Left lobe of liver (tissue), 2 donors: Measurements from ENCODE around the gene SNAP47. TPM values are rescaled to one million over a fixed set of nuclear protein-coding genes. Genes with fewer than 3 reads are reported as not detected.
"Not testable (repeated sequence)": the region's sequence is repeated elsewhere in the genome, so short reads cannot be mapped to it uniquely, and the experiment has no call there.

Experiments
- ATAC-seq: fragments of 200-7000 bp; cut with Tn5 transposase; one replicate; pipeline ENCODE4 v1.9.1; 2020; ENCODE audit warnings: mild to moderate bottlenecking, moderate library complexity
- DNase-seq: peaks from one replicate; pipeline ENCODE4 v3.0.0-alpha.2; 2020; ENCODE audit warnings: low spot score
- total RNA-seq: library from RNA; stranded (reverse); gene quantifications from one replicate; pipeline ENCODE4 v1.2.1, GENCODE V29; 2021
- donor health status: DM: no; HTN: no; CAD: no; lungs with moderate emphysema.
- donor health status: DM: no; HTN: yes; CAD: no.

The SNAP47 gene, protein sequence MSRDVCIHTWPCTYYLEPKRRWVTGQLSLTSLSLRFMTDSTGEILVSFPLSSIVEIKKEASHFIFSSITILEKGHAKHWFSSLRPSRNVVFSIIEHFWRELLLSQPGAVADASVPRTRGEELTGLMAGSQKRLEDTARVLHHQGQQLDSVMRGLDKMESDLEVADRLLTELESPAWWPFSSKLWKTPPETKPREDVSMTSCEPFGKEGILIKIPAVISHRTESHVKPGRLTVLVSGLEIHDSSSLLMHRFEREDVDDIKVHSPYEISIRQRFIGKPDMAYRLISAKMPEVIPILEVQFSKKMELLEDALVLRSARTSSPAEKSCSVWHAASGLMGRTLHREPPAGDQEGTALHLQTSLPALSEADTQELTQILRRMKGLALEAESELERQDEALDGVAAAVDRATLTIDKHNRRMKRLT
- total RNA-seq, result 35.8 TPM

GRCh38 chr1:227734856-227735538, at the start of gene SNAP47, which contains the start of gene JMJD4:
SNAP47 (plus strand) TSS chr1:227735435; CDS start chr1:227747737, 12,302 bp downstream.
JMJD4 (minus strand) TSS chr1:227735302; CDS start chr1:227735273, 29 bp downstream.
- ATAC-seq (peak; percentile 86), DNase-seq (peak; percentile 94)

GRCh38 chr1:227685807-227686206, 49.4 kb upstream of the SNAP47 start:
- ATAC-seq, result no peak
- no peak for DNase-seq

DNA sequence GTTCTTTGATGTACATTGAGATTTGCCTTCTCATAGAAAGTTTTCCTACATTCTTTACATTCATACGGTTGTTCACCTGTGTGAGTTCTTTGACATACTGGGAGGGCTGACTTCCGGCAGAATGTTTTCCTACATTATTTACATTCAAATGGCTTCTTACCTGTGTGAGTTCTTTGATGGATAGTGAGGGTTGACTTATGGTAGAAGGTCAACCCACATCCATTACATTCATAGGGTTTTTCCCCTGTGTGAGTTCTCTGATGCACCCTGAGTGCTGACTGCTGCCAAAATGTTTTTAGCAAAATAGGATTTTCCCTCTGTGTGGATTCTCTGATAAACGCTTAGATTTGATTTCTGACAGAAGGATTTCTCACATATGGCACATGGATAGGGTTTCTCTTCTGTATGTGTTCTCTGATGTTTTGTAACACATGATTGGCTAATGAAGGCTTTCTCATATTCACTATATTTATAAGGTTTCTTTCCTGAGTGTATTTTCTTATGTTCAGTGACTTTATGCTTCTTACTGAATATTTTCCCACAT, 37.8 kb upstream of the SNAP47 start:
- DNase-seq (no peak), ATAC-seq (no peak)

DNA sequence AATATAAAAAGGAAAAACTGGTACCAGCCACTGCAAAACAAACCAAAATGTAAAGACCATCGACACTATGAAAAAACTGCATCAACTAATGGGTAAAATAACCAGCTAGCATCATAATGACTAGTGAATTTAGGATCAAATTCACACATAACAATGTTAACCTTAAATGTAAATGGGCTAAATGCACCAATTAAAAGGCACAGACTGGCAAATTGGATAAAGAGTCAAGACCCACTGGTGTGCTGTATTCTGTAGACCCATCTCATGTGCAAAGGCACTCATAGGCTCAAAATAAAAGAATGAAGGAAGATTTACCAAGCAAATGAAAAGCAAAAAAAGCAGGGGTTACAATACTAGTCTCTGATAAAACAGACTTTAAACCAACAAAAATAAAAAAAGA, 33.6 kb upstream of the SNAP47 start:
- not testable (repeated sequence) for DNase-seq

DNA sequence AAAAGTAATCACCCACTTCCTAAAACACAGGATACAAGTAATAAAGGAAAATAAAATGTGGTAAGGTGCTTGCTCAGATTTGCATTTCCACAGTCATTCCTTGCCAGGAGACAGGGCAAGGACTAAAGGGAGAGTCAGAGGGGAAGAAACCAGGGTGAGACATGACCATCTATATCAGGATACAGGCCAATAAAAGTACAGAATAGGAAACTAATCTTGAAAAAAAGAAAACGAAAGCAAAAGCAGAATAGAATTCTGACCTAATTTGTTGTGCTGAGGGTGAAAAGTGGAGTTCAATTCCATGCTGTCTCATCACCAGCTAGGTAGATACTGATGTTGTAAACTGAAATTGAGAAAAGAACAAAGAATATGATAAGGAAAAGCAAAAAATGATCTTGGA, 27.4 kb upstream of the SNAP47 start:
- DNase-seq (no peak), ATAC-seq (no peak)

More for the DNA sequence above, 33.6 kb upstream of the SNAP47 start:
- not testable (repeated sequence) for ATAC-seq

DNA sequence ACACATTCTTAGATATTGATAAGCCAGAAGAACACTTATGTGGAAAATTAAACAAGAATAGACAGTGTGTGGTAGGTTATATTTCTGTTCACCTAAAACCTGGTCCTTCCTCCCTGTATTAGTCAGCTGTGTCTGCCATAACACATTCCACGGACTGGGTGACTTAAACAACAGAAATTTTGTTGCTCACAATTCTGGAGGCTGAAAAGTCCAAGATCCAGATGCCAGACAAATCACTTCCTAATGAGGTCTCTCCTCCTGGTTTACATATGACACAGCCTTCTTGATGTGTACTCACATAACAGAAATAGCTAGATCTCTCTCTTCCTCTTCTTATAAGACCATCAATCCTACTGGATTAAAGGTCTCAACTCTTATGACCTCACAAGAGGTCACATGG, 25.8 kb upstream of the SNAP47 start:
- DNase-seq, result no peak
- no peak for ATAC-seq

DNA sequence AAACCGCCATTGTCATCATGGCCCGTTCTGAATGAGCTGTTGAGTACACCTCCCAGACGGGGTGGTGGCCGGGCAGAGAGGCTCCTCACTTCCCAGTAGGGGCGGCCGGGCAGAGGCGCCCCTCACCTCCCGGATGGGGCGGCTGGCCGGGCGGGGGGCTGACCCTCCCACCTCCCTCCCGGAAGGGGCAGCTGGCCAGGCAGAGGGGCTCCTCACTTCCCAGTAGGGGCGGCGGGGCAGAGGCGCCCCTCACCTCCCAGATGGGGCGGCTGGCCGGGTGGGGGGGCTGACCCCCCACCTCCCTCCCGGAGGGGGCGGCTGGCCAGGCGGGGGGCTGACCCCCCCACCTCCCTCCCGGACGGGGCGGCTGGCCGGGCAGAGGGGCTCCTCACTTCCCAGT, 24.8 kb upstream of the SNAP47 start:
- not testable (repeated sequence) for DNase-seq, ATAC-seq

GRCh38 chr1:227712648-227713047, 22.6 kb upstream of the SNAP47 start:
- no peak for ATAC-seq
- DNase-seq, result no peak

GRCh38 chr1:227718932-227719331, 16.3 kb upstream of the SNAP47 start:
- no peak for ATAC-seq
- no peak for DNase-seq

GRCh38 chr1:227723474-227723873, 11.8 kb upstream of the SNAP47 start:
- DNase-seq (no peak), ATAC-seq (no peak)

DNA sequence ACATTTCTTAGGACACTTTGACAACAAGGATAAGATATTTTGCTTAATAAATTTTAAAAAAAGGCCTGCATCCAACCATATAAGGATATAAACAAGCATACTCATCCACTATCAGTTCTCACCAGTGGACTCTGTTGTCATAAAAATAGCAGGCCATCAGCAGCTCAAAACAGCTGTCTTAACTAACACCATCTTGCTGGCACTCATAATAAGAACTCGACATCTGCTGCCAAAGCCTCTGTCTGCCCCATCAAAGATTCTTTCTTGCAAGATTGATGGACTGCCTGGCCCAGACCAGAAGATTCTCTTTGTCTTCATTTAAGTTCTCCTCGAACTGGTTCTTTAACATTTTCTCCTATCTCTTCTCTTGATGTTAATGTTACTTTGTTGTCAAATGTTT, 10.2 kb upstream of the SNAP47 start:
- no peak for DNase-seq
- no peak for ATAC-seq

DNA sequence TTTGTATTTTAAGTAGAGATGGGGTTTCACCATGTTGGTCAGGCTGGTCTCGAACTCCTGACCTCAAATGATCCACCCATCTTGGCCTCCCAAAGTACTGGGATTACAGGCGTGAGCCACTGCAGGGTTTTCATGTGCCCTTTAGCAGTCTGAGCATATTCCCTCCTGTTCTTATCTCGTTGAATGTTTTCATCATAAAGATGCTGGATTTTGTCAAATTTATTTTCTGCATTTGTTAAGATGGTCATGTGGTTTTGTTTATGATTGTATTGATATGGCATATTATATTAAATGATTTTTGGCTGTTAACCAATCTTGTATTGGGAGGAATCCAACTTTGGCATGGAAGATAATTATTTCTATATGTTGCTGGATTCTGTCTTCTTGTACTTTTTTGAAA, 8.9 kb upstream of the SNAP47 start:
- DNase-seq (no peak), ATAC-seq (no peak)

DNA sequence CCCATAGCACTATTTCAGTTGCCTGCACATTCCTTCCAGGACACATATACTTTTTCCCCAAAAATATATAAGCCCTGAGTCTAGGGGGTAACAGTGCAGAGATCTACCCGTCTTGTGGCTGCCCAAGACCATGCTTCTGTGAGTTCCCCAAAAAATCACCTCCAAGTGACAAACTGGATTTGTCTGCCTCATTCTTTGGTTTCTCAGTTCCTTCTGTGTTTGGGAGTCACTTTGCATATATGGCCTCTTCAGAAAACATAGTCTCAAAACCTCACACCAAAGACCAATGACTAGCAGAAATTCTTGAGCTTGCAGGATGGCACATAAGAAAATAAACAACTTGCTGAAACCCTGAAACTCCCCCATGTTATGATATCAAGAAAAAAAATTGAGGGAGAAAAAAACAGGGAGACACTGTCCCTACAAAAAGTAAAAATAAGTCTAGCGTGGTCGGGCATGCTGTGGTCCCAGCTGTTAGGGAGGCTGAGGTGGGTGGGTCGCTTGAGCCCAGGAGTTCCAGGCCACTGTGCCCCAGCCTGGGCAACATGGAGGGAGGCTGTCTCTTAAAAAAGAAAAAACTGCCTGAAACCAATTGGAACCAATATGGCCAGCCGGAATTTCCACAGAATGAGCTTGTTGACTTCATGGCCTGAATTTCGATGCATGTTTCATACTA, 8.2 kb upstream of the SNAP47 start:
- no peak for ATAC-seq

DNA sequence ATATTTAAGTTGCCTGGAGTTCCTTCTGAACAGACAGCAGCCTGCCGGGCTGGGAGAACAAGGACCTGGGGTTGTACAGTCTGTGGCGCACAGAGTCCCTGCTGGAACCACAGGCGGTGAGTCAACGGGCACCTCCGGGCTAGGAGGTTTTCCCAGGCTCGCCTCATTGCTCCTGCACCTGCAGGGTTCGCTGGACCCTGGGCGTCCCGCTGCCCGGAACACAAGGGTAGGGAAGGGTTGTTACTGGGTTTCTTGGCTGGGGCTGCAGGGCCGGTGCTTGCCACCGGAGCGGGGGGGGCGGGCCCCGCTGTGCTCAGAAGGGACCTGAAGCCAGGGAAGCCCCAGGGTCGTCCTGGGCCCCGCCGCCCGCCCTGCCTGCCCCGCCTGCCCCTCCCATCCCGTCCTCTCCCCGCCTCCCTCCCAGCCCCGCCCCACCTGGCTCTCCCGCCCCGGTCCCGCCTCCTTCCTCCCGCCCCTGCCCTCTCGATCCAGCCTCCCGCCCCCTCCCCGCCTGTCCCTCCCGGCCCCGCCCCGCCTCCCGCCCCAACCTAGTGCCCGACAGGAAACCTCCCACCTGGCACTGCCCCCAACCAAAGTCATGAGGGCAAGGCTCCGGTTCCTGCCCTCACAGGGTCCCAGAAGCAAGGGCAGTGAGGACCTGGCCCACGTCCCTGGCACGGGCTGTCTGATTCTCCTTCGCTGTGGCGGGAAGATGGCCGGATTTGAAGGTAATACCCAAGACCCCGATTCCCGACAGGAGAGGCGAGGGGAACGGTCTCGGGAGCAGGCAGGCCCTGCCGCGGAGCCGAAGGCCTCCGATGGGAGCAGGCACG, 7.0 kb upstream of the SNAP47 start:
- DNase-seq, result peak; percentile 94
- peak; percentile 73 for ATAC-seq

More for the DNA sequence above, 8.2 kb upstream of the SNAP47 start:
- DNase-seq, result no peak

GRCh38 chr1:227728892-227729143, 6.4 kb upstream of the SNAP47 start:
- DNase-seq (no peak), ATAC-seq (peak; percentile 0)

DNA sequence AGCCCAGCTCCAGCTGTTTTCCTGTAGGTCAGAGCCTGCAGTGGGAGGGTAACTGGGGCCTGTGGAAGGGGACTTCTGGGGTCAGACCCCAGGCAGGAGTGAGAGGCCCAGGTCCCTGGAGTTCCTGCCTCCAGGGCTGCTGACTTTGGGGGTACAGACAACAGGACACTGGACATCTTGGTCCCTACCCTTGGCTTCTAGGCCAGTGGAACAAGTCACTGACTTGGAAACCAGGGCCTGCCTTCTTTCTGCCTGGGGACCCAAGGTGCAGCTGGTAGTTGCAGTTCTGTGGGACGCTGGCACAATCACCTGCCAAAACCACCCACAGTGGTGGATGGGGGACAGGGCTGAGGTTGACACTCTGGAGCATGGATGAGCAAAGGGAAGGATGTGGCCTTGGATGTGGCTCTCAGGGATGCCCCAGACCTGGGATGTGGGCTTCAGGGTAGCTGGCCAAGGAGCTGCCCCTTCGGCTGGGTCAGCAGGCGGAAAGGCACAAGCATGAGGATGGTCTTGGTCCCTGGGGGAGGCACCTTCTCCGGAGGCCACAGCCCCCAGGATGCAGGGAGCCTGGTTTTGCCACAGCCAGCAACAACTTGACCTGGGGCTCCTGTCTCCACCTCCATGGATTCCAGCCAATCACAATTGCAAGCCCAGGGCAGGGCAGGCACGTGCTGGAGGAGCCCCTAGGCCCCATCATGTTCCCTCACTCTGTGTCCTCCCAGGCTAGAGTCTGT, 5.9 kb upstream of the SNAP47 start:
- DNase-seq (peak; percentile 56), ATAC-seq (no peak)

DNA sequence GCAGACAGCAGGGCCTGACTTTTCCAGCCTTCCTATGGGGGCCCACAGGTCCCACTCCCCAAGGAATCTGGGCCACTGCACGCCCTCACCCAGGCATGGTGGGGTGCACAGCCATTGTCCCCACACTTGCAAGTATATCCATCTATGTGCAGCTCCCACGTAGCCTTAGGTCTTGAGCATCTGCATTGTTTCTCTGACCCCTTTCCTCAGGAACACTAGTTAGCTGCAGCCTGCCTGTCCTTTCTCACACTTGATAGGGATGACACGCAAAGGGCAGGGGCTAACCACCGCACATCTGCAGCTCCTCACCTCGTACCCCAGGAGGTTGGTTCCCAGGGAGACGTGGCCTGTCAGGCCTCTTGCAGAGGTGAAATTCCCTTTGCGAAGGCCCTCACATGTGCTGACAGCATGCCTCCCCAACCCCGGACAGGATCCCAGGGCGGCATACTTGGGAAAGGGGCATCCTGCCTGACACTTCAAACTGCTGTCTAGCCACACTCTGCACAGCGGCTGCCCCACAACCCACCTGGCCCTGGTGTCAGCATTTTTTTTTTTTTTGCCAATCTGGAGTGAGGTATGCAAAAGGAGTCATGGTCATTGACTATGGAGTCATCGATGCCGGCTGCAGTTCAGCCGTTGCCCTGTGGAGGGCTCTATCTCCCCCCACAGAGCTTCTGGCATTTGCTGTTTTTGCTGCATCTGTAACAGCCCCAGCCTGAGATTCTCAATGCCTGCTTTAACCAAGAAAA, 5.2 kb upstream of the SNAP47 start:
- DNase-seq (peak; percentile 50), ATAC-seq (no peak)

- peak; percentile 17 for ATAC-seq
- DNase-seq, result peak; percentile 84
Observed at GRCh38 chr1:227730630-227731151, 4.5 kb upstream of the SNAP47 start.

DNA sequence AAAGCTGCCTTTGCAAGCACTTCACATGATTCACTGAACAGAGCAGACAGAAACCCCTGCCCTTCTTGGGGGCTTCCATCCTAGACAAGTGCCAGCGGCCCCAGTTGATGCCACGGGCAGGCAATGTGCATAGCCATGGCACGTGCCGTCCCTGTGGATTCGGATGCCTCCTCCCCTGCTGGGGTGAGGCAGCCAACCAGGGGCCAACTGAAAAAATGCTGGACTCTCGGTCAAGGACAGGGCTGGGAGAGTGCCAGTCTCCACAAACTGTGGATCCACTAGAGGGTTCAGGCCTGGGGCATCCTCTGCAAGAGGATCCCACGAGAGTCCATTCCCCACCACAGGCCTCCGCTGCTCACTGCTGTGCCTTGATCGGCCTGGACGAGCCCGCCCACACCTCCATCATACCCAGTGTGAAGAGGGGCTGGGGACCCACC, 4.0 kb upstream of the SNAP47 start:
- ATAC-seq, result peak; percentile 21
- DNase-seq, result peak; percentile 92
